ENCODE measurements around the gene BFSP2. TPM values are rescaled to one million over a fixed set of nuclear protein-coding genes. Genes with fewer than 3 reads are reported as not detected.

The BFSP2 gene
- total RNA-seq, 4 donors from 2014 or later: not detected

DNA sequence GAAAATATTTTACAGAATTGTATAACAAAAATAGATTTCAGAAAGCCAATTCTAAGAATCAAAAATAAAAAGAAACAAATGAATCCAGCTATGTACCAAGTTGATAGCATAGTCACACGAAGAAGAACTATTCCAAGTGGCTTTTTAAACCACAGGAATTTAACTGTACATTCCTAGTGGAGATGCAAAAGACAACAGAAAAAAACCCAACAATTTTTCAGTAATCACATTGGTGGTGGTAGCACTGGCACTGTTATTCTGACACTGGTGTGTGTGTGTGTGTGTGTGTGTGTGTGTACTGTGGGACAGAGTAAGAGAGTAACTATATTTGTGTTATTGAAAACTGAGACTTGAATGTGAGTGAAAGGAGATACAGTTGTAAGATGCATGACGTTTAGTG is 9.1 kb downstream of the BFSP2 start:
- no peaks in the 10 kb centered on the region for H3K36me3 ChIP-seq
- TF ChIP-seq POLR2A (IDR thresholded peaks at IDR 0.05): no peak
- TF ChIP-seq, protein P1, sequence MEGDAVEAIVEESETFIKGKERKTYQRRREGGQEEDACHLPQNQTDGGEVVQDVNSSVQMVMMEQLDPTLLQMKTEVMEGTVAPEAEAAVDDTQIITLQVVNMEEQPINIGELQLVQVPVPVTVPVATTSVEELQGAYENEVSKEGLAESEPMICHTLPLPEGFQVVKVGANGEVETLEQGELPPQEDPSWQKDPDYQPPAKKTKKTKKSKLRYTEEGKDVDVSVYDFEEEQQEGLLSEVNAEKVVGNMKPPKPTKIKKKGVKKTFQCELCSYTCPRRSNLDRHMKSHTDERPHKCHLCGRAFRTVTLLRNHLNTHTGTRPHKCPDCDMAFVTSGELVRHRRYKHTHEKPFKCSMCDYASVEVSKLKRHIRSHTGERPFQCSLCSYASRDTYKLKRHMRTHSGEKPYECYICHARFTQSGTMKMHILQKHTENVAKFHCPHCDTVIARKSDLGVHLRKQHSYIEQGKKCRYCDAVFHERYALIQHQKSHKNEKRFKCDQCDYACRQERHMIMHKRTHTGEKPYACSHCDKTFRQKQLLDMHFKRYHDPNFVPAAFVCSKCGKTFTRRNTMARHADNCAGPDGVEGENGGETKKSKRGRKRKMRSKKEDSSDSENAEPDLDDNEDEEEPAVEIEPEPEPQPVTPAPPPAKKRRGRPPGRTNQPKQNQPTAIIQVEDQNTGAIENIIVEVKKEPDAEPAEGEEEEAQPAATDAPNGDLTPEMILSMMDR (IDR thresholded peaks at IDR 0.05): no peak
- DNase-seq: no peak
- no peaks in the 10 kb centered on the region for H3K4me1 ChIP-seq
- H3K27ac ChIP-seq: no peak overlapping the region
- H3K9me3 ChIP-seq: no peaks in the 10 kb centered on the region
- intact Hi-C loops (cut with DNase I; ENCODE audit: low total_unique reads): no loop called here
- no peaks in the 10 kb centered on the region for H3K27me3 ChIP-seq
- H3K4me3 ChIP-seq: no peak overlapping the region

DNA sequence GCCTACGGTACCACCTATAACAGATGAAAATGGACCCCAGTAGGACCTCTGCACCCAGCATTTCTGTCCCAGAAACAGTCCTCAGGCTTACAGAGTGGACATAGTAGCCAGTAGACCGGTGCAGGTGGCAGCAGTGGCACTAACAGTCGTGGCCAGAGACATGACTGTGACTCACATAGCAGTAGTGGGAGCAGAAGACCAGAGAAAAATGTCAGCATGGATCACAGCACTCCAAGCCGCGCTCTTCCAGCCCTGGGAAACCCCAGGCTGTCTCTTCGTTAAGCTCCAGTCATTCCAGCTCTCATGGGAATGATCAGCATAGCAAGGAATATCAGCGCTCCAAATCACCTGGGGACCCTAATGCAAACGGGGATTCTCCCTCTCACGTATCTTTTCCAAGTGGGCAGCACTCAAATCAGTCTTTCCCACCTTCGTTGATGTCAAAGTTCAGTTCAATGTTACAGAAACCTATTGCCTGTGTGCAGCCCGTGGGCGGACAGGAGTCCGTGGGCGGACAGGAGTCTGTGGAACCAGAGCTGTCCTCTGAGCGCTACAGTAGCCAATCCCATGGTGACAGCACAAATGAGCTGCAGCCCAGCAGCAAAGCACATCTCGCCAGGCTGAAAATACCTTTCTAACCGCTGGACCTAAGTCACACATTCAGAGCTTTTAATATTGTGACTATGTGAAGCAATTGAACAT is 10.5 kb downstream of the BFSP2 start:
- H3K27ac ChIP-seq: no peak overlapping the region
- no peak overlapping the region for H3K4me3 ChIP-seq
- no peaks in the 10 kb centered on the region for H3K27me3 ChIP-seq
- TF ChIP-seq, protein P1 (IDR thresholded peaks at IDR 0.05): no peak
- no peak for TF ChIP-seq POLR2A (IDR thresholded peaks at IDR 0.05)
- no peaks in the 10 kb centered on the region for H3K9me3 ChIP-seq
- no peak for DNase-seq
- H3K36me3 ChIP-seq: no peaks in the 10 kb centered on the region
- intact Hi-C loops (cut with DNase I; ENCODE audit: low total_unique reads): no loop called here
- H3K4me1 ChIP-seq: no peaks in the 10 kb centered on the region

DNA sequence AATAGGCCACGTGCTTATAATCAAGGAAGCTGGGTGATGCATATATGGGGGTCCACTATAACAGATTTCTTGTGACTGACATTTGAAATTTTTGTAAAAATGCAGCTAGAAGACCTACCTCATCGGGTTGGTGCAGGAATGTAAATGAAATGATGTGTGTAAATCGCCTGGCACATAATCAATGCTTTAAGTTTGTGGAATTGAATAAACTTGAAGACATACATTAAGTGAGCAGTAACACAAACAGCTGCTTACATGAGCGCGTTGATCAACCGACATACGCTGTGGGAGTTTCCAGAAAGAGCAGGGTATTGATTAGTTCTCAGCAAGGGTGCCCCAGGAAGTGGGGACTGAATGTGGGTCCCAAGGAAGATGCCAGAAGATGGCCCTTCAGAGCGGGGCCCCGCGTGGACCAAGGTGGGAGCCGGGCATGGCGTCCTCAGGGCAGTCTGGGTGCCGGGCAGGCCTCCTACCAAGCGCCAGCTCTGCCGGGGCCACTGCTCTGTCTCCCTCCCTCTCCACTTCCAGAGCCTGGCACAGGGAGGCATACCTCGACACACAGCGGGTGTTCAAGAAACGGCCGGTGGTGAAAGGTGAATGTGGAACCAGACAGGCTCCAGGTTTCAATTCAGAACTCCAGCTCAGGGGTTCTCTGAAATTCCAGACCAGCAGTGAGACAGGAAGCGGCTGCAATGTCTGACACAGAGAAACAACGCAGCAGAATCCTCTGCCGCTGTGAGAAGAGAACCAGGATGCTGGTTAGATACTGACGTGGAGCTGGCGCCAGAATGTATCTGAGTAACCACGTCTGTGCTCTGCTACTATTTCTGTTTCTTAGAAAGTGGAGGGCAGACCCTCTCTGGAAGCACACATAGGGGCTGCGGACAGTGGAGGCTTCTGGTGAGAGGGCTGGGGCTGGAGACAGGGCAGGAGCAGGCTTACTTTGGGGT is 12.6 kb downstream of the BFSP2 start:
- H3K9me3 ChIP-seq: no peaks in the 10 kb centered on the region
- peak overlapping the region; percentile 65 to 77 for H3K27ac ChIP-seq
- DNase-seq: peak in 1 of 2 donors; percentile 49
- H3K27me3 ChIP-seq: no peaks in the 10 kb centered on the region
- no peak for TF ChIP-seq POLR2A (IDR thresholded peaks at IDR 0.05)
- TF ChIP-seq, protein P1 (IDR thresholded peaks at IDR 0.05): no peak
- peak overlapping the region in 1 of 2 donors; percentile 12 for H3K4me3 ChIP-seq
- intact Hi-C loops (cut with DNase I; ENCODE audit: low total_unique reads): no loop called here
- no peaks in the 10 kb centered on the region for H3K4me1 ChIP-seq
- H3K36me3 ChIP-seq: no peaks in the 10 kb centered on the region

DNA sequence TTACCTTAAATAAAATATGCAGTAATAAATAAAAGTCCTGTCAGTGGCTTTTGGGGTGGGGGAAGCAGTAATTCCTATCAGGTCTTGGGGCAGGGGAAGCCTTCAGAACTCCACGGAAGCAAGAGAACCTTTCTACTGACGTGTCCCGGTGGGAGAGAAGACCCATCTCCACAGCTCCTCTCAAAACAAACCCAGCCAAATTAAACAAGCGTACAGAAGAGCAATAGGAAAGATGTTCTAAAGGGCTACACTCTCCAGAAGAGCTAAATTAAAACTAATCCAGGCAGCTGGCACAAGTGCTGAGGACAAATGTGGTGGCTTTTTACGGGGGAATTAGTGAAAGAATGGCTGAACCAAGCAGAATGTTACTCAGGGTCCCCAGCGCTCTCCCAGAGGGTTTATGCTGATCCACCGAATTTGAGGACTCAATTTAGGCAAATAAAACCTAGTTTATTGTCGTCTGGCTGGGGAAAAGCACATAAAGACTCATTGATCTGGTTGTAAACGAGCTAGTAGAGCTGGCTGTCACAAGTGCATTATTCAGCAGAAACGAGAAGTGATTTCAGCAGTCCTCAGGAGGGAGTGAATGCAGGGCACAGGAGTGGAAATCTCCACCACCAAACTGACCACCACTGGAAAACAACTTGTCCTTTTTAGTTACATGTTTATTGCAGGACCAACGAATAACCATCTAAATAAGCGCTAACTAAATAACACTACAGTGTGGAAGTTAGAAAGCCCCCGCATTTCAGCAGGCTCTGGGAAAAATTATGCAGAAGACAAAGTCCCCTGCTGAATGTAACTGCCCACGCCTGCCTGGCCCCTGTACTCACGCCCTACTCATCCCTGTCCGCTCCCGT is 13.5 kb downstream of the BFSP2 start:
- H3K4me3 ChIP-seq: peak overlapping the region in 1 of 2 donors; percentile 12

More for the DNA sequence above, 13.5 kb downstream of the BFSP2 start:
- no peak for TF ChIP-seq POLR2A (IDR thresholded peaks at IDR 0.05)
- TF ChIP-seq, protein P1 (IDR thresholded peaks at IDR 0.05): no peak
- Histone ChIP-seq H3K27ac (peak overlapping the region; percentile 65 to 77), H3K4me1 (no peaks in the 10 kb centered on the region), H3K9me3 (no peaks in the 10 kb centered on the region), H3K27me3 (no peaks in the 10 kb centered on the region), H3K36me3 (no peaks in the 10 kb centered on the region)
- DNase-seq: peak in 1 of 2 donors; percentile 51
- intact Hi-C loops (cut with DNase I; ENCODE audit: low total_unique reads): no loop called here
